ENCODE measurements around the gene BAIAP2.

Gene BAIAP2

GRCh38 chr17:81034779-81035520, at the start of gene BAIAP2:
TSS of gene BAIAP2 (plus strand) at chr17:81035151. CDS start at chr17:81035255, 104 bp downstream.
- peak; percentile 82 for DNase-seq (ENCODE audit: low read depth)

GRCh38 chr17:80986046-80986445, 48.9 kb upstream of the BAIAP2 start:
- DNase-seq (ENCODE audit: low read depth) = no peak

DNA sequence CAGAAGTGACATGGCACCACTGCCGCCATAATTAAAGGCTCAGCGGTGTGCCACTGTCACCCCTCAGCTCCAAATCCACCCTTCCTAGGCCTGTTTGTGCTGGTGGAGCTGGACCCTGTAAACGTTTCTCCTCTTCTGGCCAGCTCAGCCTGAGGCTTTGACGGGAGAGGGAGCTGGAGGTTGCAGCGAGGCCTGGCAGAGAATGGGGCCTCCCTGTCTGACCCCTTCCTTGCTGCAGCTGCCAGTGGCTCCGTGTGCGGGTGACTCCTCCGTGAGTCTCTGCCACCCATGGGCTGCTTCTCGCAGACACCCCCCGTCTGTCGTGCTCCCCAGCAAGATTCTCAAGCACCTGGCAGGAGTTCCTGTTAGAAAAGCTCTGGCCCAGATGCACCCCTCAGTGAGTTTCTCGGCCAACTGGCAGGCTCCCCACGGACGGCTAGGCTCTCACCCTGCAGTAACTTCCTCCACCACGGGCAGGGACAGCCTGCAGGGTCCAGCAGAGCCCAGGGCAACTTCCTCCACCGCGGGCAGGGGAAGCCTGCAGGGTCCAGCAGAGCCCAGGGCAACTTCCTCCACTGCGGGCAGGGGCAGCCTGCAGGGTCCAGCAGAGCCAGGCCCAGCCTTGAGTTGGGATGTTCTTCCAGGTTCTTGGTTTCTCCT, 48.0 kb upstream of the BAIAP2 start:
- DNase-seq (ENCODE audit: low read depth) = no peak

- DNase-seq (ENCODE audit: low read depth) = no peak
Measured at GRCh38 chr17:80987941-80988461, 47.0 kb upstream of the BAIAP2 start.

- no peak for DNase-seq (ENCODE audit: low read depth)
Measured at GRCh38 chr17:80989586-80989913, 45.4 kb upstream of the BAIAP2 start.

- DNase-seq (ENCODE audit: low read depth) = no peak
Measured at GRCh38 chr17:80990921-80991644, 43.9 kb upstream of the BAIAP2 start.

DNA sequence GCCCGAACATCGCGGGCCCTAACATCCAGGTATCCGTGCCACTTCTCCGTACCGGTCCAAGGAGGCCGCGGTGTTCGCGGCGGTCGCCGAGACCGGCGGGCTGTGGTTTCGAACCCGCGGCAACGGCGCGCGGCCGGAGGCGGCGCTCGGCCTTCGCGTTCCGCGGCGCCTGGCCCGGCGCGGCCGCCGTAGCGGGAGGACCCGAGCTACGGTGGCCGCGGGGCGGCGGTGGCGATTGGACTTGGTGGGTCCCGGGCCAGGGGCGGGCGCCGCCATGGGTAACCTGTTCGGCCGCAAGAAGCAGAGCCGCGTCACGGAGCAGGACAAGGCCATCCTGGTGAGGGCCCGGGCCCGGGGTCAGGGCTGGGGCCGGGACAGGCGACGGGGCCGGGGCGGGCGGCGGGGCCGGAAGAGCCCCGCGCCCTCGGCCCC, 43.3 kb upstream of the BAIAP2 start, which contains the start of gene CHMP6:
CHMP6 (plus strand) TSS at position 197 of the 432 bp plus-strand sequence; CDS start at position 275, 78 bp downstream.
- DNase-seq (ENCODE audit: low read depth) = peak; percentile 54

DNA sequence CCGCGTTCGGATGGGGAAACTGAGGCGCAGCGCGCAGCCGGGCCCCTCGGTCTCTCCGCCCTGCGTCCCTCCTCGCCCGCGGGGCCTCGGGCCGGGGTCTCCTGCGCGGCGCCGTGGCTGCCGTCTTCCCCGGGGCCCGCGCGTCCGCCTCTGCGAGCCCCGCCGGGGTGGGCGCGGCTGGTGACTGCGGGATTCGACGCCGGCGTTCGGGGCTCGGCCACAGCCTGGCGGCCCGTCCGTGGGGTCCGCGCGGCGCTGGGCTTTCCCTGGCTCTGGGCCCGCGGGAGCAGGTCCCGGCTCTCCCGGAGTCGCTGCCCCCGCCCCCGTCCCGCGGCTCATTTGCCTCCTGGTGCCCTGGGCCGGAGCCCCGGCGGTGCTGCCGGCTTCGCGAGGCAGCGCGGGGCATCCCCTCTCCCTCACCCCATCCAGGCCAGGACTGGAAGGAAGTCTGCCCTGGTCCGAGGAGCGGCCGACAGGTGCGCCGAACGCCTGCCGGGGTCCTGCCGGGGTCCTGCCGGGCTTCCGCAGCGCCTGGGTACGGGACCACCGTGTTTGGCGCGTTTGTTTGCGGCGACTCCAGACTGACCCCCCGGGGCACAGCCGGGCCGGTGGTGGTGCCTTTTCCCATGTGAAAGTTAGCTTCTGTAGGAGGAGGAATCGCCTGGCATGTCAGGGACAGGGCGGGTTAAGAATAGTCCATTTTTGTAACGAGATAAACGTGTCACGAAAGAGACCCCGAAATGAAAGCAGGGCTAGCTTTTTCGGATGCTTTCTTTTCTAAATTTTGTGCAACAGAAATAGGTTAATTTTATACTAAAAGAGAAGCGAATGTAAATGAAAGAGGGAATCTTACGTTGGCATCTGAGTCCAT, 42.6 kb upstream of the BAIAP2 start:
- DNase-seq (ENCODE audit: low read depth) = no peak

- DNase-seq (ENCODE audit: low read depth) = no peak
Measured at GRCh38 chr17:80992948-80993624, 41.9 kb upstream of the BAIAP2 start.

DNA sequence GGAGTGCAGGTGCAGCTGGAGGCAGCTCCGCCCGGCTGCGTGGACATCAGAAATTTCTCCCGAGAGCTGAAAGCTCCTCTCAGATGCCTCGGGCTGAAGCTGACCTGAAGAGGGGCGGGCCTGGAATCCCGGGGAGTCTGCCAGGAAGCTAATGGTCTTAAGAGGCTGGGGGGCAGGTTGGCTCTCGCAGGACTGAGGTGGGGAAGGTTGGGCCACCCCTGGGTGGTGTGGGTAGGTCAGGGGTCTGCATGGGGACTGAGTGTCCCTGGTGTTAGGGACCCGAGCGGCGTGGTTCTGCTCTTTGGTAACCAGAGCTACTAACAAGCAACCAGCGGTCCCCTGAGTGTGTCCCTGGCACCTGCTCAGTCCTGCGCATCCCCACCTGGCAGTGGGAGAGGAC, 39.8 kb upstream of the BAIAP2 start:
- no peak for DNase-seq (ENCODE audit: low read depth)

DNA sequence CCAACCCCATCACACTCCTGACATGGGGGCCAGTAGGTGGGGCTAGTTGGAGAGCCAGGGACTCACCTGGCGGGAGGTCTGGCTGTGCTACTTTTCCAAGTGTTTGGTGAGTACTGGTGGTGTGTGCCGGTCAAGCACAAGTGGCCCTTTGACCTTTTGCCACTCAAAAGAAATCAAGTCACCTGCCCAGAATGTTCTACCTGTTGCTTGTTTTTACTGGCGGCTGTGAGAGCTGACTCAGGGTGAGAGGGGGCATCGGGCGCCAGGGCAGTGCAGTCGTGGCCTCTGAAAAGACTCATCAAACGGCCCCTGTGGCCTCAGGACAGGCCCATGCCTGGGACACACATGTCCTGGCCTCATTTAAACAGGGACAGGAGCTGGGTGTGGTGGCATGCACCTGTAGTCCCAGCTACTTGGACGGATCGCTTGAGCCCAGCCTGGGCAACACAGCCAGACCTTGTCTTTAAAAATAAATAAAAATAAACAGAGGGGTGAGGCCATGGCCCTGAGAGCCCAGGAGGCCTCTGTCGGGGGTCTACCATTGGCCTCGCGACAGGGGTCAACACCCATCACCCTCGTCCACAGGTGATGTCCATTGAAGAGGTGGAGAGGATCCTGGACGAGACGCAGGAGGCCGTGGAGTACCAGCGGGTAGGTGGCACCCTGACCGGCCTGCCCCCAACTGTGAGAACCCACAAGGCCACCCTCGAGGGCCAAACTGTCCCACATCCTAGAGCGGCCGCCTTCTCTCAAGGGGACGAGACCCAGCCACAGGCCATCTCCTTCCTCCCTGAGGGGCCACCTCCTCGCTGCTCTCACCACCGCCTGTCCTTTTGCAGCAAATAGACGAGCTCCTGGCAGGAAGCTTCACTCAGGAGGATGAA, 38.3 kb upstream of the BAIAP2 start:
- no peak for DNase-seq (ENCODE audit: low read depth)

- no peak for DNase-seq (ENCODE audit: low read depth)
Measured at GRCh38 chr17:80997424-80998117, 37.4 kb upstream of the BAIAP2 start.

GRCh38 chr17:80998118-80998747, 36.7 kb upstream of the BAIAP2 start:
- DNase-seq (ENCODE audit: low read depth) = no peak

- no peak for DNase-seq (ENCODE audit: low read depth)
Measured at GRCh38 chr17:80998748-80999535, 36.0 kb upstream of the BAIAP2 start.

GRCh38 chr17:80999536-81000333, 35.2 kb upstream of the BAIAP2 start:
- no peak for DNase-seq (ENCODE audit: low read depth)

DNA sequence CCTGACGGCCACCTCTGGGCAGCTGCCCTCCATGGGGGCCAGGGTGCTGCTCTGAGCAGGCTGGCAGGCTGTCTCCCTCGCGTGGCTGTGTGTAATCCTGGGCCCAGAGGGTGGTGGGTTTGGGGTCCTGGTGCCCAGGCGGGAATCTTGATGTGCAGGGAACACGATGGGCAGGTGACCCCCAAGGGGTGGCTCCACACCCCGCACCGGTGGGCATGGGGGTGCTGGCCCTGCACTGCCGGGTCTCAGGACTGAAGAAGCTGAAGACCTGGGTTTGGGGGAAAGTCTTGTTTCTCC, 34.7 kb upstream of the BAIAP2 start:
- no peak for DNase-seq (ENCODE audit: low read depth)

DNA sequence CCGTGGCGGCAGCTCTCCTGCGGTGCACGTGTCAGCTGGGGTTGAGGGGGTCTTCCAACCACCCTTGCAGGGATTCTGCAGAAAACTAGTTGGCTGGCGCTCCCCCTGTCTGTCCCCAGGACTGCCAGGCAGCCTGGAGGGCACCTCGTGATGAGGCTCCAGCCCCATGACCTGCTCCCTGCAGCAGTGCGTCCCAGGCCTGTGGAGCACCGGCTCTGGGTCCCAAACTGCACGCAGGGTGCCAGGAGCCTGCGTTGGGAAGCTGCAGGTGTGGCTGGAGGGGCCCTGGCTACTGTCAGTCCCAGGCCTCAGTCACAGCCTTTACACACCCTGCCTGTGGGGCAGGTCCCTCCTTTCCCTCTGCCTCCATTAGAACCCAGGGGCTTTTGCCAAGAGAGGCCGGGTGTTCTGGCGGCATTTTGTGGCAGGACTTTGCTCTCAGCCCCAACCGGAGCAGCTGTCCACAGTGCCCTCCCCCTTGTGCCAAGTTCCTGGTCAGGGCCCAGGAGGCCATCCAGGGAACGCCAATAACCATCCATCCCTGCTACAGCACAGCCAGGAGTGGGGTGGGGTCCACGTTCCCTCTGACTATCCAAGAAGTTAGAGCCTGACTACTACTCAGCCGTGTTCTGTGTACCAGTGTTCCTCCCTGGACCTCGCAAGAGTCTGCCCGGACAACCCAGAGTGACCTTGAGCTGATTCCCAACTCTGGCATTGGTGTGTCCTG, 34.2 kb upstream of the BAIAP2 start:
- DNase-seq (ENCODE audit: low read depth) = no peak

Data from stromal cell of bone marrow (primary cell).